Measurements from ENCODE around the gene EPHB2. TPM values are rescaled to one million over a fixed set of nuclear protein-coding genes. Genes with fewer than 3 reads are reported as not detected.

Gene EPHB2
- total and polyA plus RNA-seq, 2 of the 13 experiments (the other 11 are each of a cell fraction or from before 2014, with no cell fraction given), result 0.03 to 0.11 TPM

- Histone ChIP-seq H3K27ac (ENCODE audit: extremely low read length, insufficient read depth, low read length) (no peak overlapping the region), H3K4me3 (replicated peaks in 1 of 3; ENCODE audit: insufficient read depth in 1 of 3, low read depth in 2 of 3, low read length in 3 of 3) (no peak overlapping the region), H2AFZ (ENCODE audit: low read length) (no peak overlapping the region), H3K36me3 (replicated peaks in 1 of 2; ENCODE audit: control insufficient read depth in 1 of 2, insufficient read depth in 2 of 2, low read length in 2 of 2) (no peaks in the 10 kb centered on the region), H3K4me1 (ENCODE audit: insufficient read depth, low read length) (0 out of 2 replicates have a peak, but pooled peaks cover 5% of the 10 kb centered on the region), H3K4me2 (ENCODE audit: low read depth, low read length) (no peak overlapping the region), H4K20me1 (ENCODE audit: insufficient read depth, low read length) (no peaks in the 10 kb centered on the region), H3K27me3 (ENCODE audit: control insufficient read depth in 1 of 2, insufficient read depth in 2 of 2, low read length in 2 of 2) (peaks cover 10 to 55% of the 10 kb centered on the region in 2 experiments; a peak in 4 of 5 replicates), H3K79me2 (ENCODE audit: insufficient read depth, low read length) (no peaks in the 10 kb centered on the region), H3K9me3 (ENCODE audit: low read length) (no peaks in the 10 kb centered on the region), H3K9ac (ENCODE audit: insufficient read depth, low read depth, low read length) (no peak overlapping the region)
- DNase-seq (ENCODE audit: low spot score) (no peak), FAIRE-seq (no peak), ATAC-seq (no peak)
- ChIA-PET POLR2A (no interaction called here), CTCF (ENCODE audit: low intra/inter-chr PET ratio, low total read pairs) (no interaction called here)
- 25% methylated on average over 1 of the region's 1 CpG for WGBS (ENCODE audit: low lambda C conversion rate)
- no peak for TF ChIP-seq ZNF747 (CRISPR knock-in tag; IDR thresholded peaks at IDR 0.05; ENCODE audit: borderline replicate concordance)
- no peak for TF ChIP-seq ZNF264 (CRISPR knock-in tag; IDR thresholded peaks at IDR 0.05)
- TF ChIP-seq FOXK2 (IDR thresholded peaks at IDR 0.05), result no peak
- no peak for TF ChIP-seq ZNF343 (CRISPR knock-in tag; IDR thresholded peaks at IDR 0.05)
- TF ChIP-seq TFAP4 (IDR thresholded peaks at IDR 0.05; ENCODE audit: borderline replicate concordance, low read depth), result no peak
- no peak for TF ChIP-seq THRA (CRISPR knock-in tag; IDR thresholded peaks at IDR 0.05; ENCODE audit: borderline replicate concordance)
- no peak for TF ChIP-seq ATF3 (CRISPR knock-in tag; IDR thresholded peaks at IDR 0.05)
- no peak for TF ChIP-seq ARID5B (CRISPR knock-in tag; IDR thresholded peaks at IDR 0.05)
- no peak for TF ChIP-seq MTERF4 (CRISPR knock-in tag; IDR thresholded peaks at IDR 0.05)
- no peak for TF ChIP-seq ZNF33A (CRISPR knock-in tag; IDR thresholded peaks at IDR 0.05; ENCODE audit: borderline replicate concordance)
- no peak for TF ChIP-seq REST (IDR thresholded peaks at IDR 0.05; ENCODE audit: borderline replicate concordance in 1 of 2, low read depth in 1 of 2, low read length in 2 of 2)
- TF ChIP-seq NFYB (CRISPR knock-in tag; IDR thresholded peaks at IDR 0.05), result no peak
- in situ Hi-C loops (cut with HindIII; ENCODE audit: extremely low pct_ligation_motif_present, low pct_unique_long_range_greater_than_20kb) (loop anchor here (25.0 kb wide), 1 partner anchor 166 kb away; the partner anchor contains the start of gene EPHB2), intact Hi-C loops (cut with micrococcal nuclease; ENCODE audit: unreplicated experiment) (no loop called here)
- BruUV-seq (replicated peaks), result no TSS peak
Measured at GRCh38 chr1:22877980-22878379, 167.3 kb downstream of the EPHB2 start.

Measured in HepG2 (cell line).